Lung microvascular endothelial cell (primary cell): ENCODE measurements around the gene FAM167B. TPM values are rescaled to one million over a fixed set of nuclear protein-coding genes. Genes with fewer than 3 reads are reported as not detected.
"Not testable (repeated sequence)": the region's sequence is repeated elsewhere in the genome, so short reads cannot be mapped to it uniquely, and the experiment has no call there.

Experiments
- DNase-seq, 2 donors: peaks; one replicate each; pipeline versions ENCODE4 v3.0.0 to v3.0.0-alpha.2; 2010; ENCODE audit warnings: low read depth in 2 of 2
- total RNA-seq: library from RNA; depleted of rRNA; stranded (reverse); fragments of >200 nt; gene quantifications from 2 replicates; pipeline ENCODE4 v1.2.1, GENCODE V29; 2014

FAM167B gene
- total RNA-seq, 1 donor from 2014 or later = 0.79 TPM

DNA sequence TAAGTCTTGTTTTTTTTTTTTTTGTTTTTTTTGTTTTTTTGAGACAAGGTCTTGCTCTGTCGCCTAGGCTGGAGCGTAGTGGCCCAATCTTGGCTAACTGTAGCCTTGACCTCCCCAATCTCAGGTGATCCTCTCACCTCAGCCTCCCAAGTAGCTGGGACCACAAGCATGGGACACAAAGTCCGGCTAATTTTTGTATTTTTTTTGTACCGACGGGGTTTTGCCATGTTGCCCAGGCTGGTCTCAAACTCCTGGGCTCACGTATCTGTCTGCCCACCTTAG lies 10.1 kb downstream of the FAM167B start:
- no peak for DNase-seq

- DNase-seq = not testable (repeated sequence)
These were observed 16.2 kb downstream of the FAM167B start for GRCh38 chr1:32263236-32263593.

- DNase-seq = no peak
These were observed 16.7 kb downstream of the FAM167B start for GRCh38 chr1:32263744-32264143.

DNA sequence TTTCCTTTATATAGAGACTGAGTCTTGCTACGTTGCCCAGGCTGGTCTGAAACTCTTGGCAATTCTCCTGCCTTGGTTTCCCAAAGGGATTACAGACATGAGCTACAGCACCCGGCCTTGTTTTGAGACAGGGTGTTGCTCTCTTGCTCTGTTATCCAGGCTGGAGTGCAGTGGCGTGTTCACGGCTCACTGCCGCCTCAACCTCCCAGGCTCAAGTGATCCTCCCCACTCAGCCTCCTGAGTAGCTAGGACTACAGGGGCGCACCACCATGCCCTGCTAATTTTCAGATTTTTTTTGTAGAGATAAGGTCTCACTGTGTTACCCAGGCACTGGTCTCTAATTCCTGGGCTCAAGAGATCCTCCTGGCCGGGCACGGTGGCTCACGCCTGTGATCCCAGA lies 18.8 kb downstream of the FAM167B start:
- no peak for DNase-seq

GRCh38 chr1:32266921-32267591 lies 20.0 kb downstream of the FAM167B start:
- DNase-seq = peak; percentile 96 to 97

- DNase-seq = no peak
These were observed 22.7 kb downstream of the FAM167B start for GRCh38 chr1:32269744-32270143.

DNA sequence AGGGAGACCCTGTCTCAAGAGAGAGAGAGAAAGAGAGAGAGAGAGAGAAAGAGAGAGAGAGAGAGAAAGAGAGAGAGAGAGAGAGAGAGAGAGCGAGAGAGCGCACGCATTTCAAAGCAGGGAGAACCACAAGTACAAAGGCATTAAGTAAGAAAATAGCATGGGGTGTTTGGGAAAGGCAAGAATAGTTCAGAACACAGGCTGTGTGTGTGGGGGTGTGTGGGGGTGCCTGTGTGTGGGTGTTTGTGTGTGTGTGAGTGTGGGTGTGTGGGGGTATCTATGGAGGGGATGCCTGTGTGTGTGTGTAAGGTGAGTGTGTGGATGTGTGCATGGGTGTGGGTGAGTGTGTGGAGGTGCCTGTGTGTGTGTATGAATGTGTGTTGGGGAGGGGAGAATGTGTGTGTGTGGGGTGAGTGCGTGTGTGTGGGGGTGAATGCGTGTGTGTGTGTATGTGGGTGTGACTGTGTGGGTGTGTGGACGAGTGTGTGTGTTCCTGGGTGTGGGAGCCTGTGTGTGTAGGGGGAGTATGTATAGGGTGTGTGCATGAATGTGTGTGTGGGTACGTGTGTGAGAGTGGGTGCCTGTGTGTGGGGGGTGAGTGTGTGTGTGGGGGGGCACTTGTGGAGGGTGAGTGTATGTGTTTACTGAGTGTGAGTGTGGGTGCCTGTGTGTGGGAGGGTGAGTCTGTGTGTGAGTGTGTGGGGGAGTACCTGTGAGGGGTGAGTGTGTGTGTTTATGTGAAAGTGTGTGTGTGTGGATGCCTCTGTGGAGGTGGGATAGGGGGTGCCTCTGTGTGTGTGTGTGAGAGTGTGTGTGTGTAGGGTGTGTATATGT lies 25.8 kb downstream of the FAM167B start:
- no peak for DNase-seq

DNA sequence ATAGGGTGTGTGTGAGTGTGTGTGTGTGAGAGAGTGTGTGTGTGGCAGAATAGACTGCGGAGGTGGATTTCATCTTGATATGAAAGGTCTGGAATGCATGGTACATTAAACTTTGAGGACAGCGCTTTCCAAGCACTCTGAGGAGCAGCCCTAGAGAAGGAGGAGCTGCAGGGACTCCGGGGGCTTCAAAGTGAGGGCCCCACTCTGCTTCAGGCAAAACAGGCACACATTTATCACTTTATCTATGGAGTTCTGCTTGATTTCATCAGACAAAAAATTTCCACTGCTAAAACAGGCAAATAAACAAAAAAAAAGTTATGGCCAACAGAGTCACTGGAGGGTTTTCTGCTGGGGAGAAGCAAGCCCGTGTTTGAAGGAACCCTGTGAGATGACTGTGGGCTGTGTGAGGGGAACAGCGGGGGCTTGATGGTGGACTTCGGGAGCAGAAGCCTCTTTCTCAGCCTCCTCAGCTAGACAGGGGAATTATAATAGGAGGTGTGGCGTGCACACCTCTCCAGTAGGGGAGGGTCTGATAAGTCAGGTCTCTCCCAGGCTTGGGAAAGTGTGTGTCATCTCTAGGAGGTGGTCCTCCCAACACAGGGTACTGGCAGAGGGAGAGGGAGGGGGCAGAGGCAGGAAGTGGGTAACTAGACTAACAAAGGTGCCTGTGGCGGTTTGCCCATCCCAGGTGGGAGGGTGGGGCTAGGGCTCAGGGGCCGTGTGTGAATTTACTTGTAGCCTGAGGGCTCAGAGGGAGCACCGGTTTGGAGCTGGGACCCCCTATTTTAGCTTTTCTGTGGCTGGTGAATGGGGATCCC lies 26.6 kb downstream of the FAM167B start:
- peak in 1 of 2 donors; percentile 29 for DNase-seq

DNA sequence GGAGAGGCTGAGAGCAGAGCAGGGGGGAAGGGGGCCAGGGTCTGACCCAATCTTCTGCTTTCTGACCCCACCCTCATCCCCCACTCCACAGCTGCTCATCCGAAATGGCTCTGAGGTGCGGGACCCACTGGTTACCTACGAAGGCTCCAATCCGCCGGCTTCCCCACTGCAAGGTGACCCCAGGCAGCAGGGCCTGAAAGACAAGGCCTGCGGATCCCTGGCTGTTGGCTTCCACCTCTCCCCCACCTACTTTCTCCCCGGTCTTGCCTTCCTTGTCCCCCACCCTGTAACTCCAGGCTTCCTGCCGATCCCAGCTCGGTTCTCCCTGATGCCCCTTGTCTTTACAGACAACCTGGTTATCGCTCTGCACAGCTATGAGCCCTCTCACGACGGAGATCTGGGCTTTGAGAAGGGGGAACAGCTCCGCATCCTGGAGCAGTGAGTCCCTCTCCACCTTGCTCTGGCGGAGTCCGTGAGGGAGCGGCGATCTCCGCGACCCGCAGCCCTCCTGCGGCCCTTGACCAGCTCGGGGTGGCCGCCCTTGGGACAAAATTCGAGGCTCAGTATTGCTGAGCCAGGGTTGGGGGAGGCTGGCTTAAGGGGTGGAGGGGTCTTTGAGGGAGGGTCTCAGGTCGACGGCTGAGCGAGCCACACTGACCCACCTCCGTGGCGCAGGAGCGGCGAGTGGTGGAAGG lies 27.8 kb downstream of the FAM167B start:
- no peak for DNase-seq

DNA sequence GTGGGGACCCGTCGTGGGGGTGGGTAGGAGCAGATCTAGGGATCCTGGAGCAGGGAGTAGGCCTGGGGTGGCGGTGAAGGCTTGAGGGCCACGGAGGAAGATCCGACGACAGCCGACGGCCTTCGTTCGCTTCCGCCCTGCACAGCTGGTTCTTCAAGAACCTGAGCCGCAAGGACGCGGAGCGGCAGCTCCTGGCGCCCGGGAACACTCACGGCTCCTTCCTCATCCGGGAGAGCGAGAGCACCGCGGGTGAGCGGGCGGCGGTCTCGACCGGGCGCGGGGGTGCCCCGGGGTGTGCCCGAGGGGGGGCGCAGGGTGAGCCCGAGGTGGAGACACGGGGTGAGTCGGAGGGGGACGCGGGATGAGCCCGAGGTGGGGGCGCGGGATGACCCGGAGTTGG lies 28.4 kb downstream of the FAM167B start:
- no peak for DNase-seq

DNA sequence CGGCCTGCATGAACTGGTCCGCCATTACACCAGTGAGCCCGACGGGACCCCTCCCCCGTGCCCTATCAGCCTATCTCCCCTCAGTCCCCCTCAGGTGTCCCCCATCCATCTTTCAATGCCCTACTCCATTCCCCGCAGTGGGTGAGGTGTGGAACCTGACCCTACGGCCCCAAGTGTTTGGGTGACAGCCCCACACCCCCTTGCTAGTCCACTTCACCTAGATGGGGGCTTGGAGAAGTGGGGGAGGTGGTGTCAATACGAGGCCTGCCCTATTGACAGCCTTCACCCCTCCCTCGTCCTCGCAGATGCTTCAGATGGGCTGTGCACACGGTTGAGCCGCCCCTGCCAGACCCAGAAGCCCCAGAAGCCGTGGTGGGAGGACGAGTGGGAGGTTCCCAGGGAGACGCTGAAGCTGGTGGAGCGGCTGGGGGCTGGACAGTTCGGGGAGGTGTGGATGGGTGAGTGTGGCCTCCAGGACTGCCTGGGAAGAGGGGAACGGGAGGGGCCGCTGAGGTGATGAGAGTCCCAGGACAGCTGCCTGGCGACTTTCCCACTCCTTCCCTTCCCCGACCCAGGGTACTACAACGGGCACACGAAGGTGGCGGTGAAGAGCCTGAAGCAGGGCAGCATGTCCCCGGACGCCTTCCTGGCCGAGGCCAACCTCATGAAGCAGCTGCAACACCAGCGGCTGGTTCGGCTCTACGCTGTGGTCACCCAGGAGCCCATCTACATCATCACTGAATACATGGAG lies 29.2 kb downstream of the FAM167B start:
- DNase-seq = no peak

- not testable (repeated sequence) for DNase-seq
These were observed 37.8 kb downstream of the FAM167B start for GRCh38 chr1:32284777-32285176.

DNA sequence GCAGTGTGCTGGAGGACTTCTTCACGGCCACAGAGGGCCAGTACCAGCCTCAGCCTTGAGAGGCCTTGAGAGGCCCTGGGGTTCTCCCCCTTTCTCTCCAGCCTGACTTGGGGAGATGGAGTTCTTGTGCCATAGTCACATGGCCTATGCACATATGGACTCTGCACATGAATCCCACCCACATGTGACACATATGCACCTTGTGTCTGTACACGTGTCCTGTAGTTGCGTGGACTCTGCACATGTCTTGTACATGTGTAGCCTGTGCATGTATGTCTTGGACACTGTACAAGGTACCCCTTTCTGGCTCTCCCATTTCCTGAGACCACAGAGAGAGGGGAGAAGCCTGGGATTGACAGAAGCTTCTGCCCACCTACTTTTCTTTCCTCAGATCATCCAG lies 38.6 kb downstream of the FAM167B start:
- no peak for DNase-seq

DNA sequence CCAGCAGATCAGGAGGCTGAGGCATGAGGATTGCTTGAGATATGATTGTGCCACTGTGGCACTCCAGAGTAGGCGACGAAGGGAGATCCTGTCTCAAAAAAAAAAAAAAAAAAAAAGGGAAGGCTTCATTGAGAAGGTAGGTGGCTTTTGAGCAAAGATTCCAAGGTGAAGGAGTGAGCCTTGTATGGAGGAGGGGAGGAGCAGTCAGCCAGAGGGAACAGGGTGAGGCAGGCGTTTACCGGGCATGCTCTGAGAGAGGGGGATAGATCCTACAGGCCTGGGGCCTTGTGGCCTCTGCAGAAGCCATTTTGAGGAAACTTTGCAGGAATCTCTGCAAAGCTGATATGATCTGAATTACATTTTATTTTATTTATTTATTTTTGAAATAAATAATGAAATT lies 39.7 kb downstream of the FAM167B start:
- DNase-seq = no peak

DNA sequence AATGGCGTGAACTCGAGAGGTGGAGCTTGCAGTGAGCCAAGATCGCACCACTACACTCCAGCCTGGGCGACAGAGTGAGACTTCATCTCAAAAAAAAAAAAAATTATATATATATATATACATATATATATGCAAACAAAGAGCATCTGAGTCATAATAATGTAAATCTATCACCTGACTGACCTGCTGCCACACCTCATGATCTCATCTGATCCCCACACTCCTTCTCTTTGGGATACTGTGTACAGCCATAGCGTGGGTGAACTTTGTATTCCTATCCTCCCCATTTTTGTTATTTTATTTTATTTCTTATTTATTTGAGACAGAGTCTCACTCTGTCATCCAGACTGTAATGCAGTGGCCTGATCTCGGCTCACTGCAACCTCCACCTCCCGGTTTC lies 42.2 kb downstream of the FAM167B start:
- no peak for DNase-seq

DNA sequence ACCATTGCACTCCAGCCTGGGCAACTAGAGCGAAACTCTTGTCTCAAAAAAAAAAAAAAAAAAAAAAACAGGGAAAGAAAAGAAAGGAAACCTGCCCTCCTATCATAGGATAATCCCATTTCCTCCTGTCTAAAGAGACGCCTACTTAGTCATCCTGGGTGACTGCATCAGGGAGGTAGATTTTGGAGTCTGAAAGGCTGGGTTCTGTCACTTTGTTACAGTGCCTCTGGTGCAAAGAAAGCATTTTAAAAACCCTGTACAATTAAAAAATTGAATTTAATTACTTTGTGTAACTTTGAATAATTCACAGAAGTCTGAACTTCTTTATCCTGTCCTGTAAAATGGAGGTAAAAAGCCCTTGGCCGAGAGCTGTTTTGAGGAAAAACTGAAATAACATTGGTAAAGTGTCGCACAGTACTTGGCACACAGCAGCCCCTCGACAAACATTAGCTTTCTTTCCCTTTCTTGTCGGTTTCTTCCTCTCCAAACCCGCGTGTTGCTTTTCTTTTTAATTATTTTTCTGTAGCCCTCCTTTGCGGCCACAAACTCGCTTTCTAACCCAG lies 44.2 kb downstream of the FAM167B start:
- DNase-seq = peak; percentile 28 to 68

GRCh38 chr1:32291708-32292538 lies 44.9 kb downstream of the FAM167B start, which contains the start of gene HDAC1:
Gene HDAC1 (plus strand): TSS chr1:32292083. CDS start chr1:32292170, 87 bp downstream.
- DNase-seq = peak; percentile 95 to 98

- not testable (repeated sequence) for DNase-seq
These were observed 51.2 kb downstream of the FAM167B start for GRCh38 chr1:32298211-32298610.
